H9 (cell line): Measurements from ENCODE around the gene SEMA3D. TPM values are rescaled to one million over a fixed set of nuclear protein-coding genes. Genes with fewer than 3 reads are reported as not detected.

Experiments
- DNase-seq: peaks from one replicate; pipeline ENCODE4 v3.0.0-alpha.2; 2017
- H2AFZ ChIP-seq: one replicate; pipeline ENCODE4 v1.6.1; 2013; ENCODE audit warnings: mild to moderate bottlenecking, low read length, control low read depth, moderate library complexity
- H2AK5ac ChIP-seq: 2 replicates; pipeline ENCODE4 v1.6.1; 2013; ENCODE audit warnings: low read length, control low read depth, mixed read lengths; ENCODE audit not compliant: insufficient read length
- H2BK120ac ChIP-seq: one replicate; pipeline ENCODE4 v1.6.1; 2013; ENCODE audit warnings: low read depth, mild to moderate bottlenecking, low read length, control low read depth, inconsistent platforms; ENCODE audit not compliant: poor library complexity, severe bottlenecking
- H2BK12ac ChIP-seq: 2 replicates; pipeline ENCODE4 v1.6.1; 2013; ENCODE audit warnings: low read length, control low read depth, mixed read lengths, low read depth; ENCODE audit not compliant: insufficient read length
- H2BK15ac ChIP-seq: 2 replicates; pipeline ENCODE4 v1.6.1; 2013; ENCODE audit warnings: low read depth, low read length, control low read depth
- H2BK20ac ChIP-seq: one replicate; pipeline ENCODE4 v1.6.1; 2013; ENCODE audit warnings: low read depth, mild to moderate bottlenecking, low read length, control low read depth, inconsistent platforms; ENCODE audit not compliant: poor library complexity, severe bottlenecking
- H2BK5ac ChIP-seq: 2 replicates; pipeline ENCODE4 v1.6.1; 2013; ENCODE audit warnings: low read length, control low read depth, mixed read lengths; ENCODE audit not compliant: insufficient read length
- H3K14ac ChIP-seq: 2 replicates; pipeline ENCODE4 v1.6.1; 2013; ENCODE audit warnings: low read length, control low read depth; ENCODE audit not compliant: insufficient read depth
- H3K18ac ChIP-seq: 2 replicates; pipeline ENCODE4 v1.6.1; 2013; ENCODE audit warnings: low read depth, mild to moderate bottlenecking, mixed read lengths, low read length, control low read depth; ENCODE audit not compliant: insufficient read length
- H3K23ac ChIP-seq: 2 replicates; pipeline ENCODE4 v1.6.1; 2013; ENCODE audit warnings: low read length, control low read depth, mixed read lengths, low read depth; ENCODE audit not compliant: insufficient read length
- H3K23me2 ChIP-seq: 2 replicates; pipeline ENCODE4 v1.6.1; 2013; ENCODE audit warnings: low read depth, mild to moderate bottlenecking, mixed read lengths, low read length, control low read depth; ENCODE audit not compliant: insufficient read length, poor library complexity, severe bottlenecking
- H3K27ac ChIP-seq: 2 replicates; pipeline ENCODE4 v1.5.1; 2013; ENCODE audit warnings: low read length, control low read depth, mixed read lengths, low read depth; ENCODE audit not compliant: insufficient read length
- H3K27me3 ChIP-seq: 2 replicates; pipeline ENCODE4 v1.6.1; 2013; ENCODE audit warnings: low read length, control low read depth, inconsistent platforms; ENCODE audit not compliant: insufficient read depth
- H3K4ac ChIP-seq: 2 replicates; pipeline ENCODE4 v1.6.1; 2013; ENCODE audit warnings: low read depth, mild to moderate bottlenecking, control low read depth, inconsistent platforms, low read length, moderate library complexity
- H3K4me1 ChIP-seq: 2 replicates; pipeline ENCODE4 v1.6.1; 2013; ENCODE audit warnings: low read length, control low read depth, inconsistent platforms; ENCODE audit not compliant: insufficient read depth
- H3K4me2 ChIP-seq: 2 replicates; pipeline ENCODE4 v1.6.1; 2013; ENCODE audit warnings: low read length, control low read depth, mixed read lengths; ENCODE audit not compliant: insufficient read length, insufficient read depth
- H3K56ac ChIP-seq: 2 replicates; pipeline ENCODE4 v1.6.1; 2013; ENCODE audit warnings: low read depth, mild to moderate bottlenecking, mixed read lengths, low read length, control low read depth; ENCODE audit not compliant: insufficient read length
- H3K79me1 ChIP-seq: 2 replicates; pipeline ENCODE4 v1.6.1; 2013; ENCODE audit warnings: low read depth, mild to moderate bottlenecking, moderate library complexity, low read length, control low read depth, inconsistent platforms; ENCODE audit not compliant: insufficient read depth, poor library complexity, severe bottlenecking
- H3K79me2 ChIP-seq: 2 replicates; pipeline ENCODE4 v1.6.1; 2013; ENCODE audit warnings: low read length, control low read depth, inconsistent platforms; ENCODE audit not compliant: insufficient read depth
- H3K9ac ChIP-seq: 2 replicates; pipeline ENCODE4 v1.6.1; 2013; ENCODE audit warnings: low read length, control low read depth, mixed read lengths; ENCODE audit not compliant: insufficient read length; ENCODE audit errors: extremely low read depth
- H3K9me3 ChIP-seq: one replicate; pipeline ENCODE4 v1.6.1; 2013; ENCODE audit warnings: low read depth, low read length, inconsistent platforms; ENCODE audit not compliant: control insufficient read depth
- H3T11ph ChIP-seq: one replicate; pipeline ENCODE4 v1.6.1; 2013; ENCODE audit warnings: mild to moderate bottlenecking, low read length, control low read depth, inconsistent platforms
- H4K20me1 ChIP-seq: one replicate; pipeline ENCODE4 v1.6.1; 2013; ENCODE audit not compliant: control insufficient read depth, insufficient read length, insufficient read depth
- H4K5ac ChIP-seq: 2 replicates; pipeline ENCODE4 v1.6.1; 2013; ENCODE audit warnings: low read depth, mild to moderate bottlenecking, mixed read lengths, low read length, control low read depth; ENCODE audit not compliant: insufficient read length
- H4K8ac ChIP-seq: replicated peaks from 2 replicates; pipeline ENCODE4 v1.6.1; 2013; ENCODE audit warnings: low read length, control low read depth, mixed read lengths, low read depth; ENCODE audit not compliant: insufficient read length
- H4K91ac ChIP-seq: 2 replicates; pipeline ENCODE4 v1.6.1; 2013; ENCODE audit warnings: low read depth, mild to moderate bottlenecking, moderate library complexity, mixed read lengths, low read length, control low read depth; ENCODE audit not compliant: insufficient read length
- H3K27ac Mint-ChIP-seq, 3 experiments: 2 replicates in 2 of 3; 3 replicates in 1 of 3; pipeline ENCODE4 v1.8.0; 2020 to 2021; ENCODE audit warnings: mixed read lengths in 3 of 3, mild to moderate bottlenecking in 1 of 3, moderate library complexity in 1 of 3
- H3K27me3 Mint-ChIP-seq: 2 replicates; pipeline ENCODE4 v1.8.0; 2021; ENCODE audit warnings: low read depth, mild to moderate bottlenecking, moderate library complexity, mixed read lengths
- H3K36me3 Mint-ChIP-seq, 3 experiments: 2 replicates in 2 of 3; 3 replicates in 1 of 3; pipeline ENCODE4 v1.8.0; 2020 to 2021; ENCODE audit warnings: low read depth in 3 of 3, mixed read lengths in 3 of 3; ENCODE audit not compliant: insufficient read depth in 1 of 3
- H3K4me1 Mint-ChIP-seq, 2 experiments: 2 replicates each; pipeline ENCODE4 v1.8.0; 2020; ENCODE audit warnings: mixed read lengths in 2 of 2
- H3K4me3 Mint-ChIP-seq, 2 experiments: 2 replicates in 1 of 2; 3 replicates in 1 of 2; pipeline ENCODE4 v1.8.0; 2020 to 2021; ENCODE audit warnings: mild to moderate bottlenecking in 2 of 2, mixed read lengths in 2 of 2, moderate library complexity in 1 of 2
- H3K9me3 Mint-ChIP-seq, 2 experiments: 2 replicates in 1 of 2; 3 replicates in 1 of 2; pipeline ENCODE4 v1.8.0; 2020; ENCODE audit warnings: mild to moderate bottlenecking in 2 of 2, mixed read lengths in 2 of 2, moderate library complexity in 1 of 2
- WGBS: extraction: QIAGEN DNeasy Blood & Tissue Kit; methylation state at CpG from one replicate; pipeline ENCODE4 v1.1.7; 2013; ENCODE audit warnings: missing lambda C conversion rate, low lambda C conversion rate, mixed read lengths; ENCODE audit not compliant: insufficient read length; ENCODE audit errors: extremely low coverage; 5-methylcytosine and 5-hydroxymethylcytosine counted together
- total RNA-seq: library from RNA; stranded (reverse); gene quantifications from 2 replicates; pipeline ENCODE4 v1.2.1, GENCODE V29; 2021
- TF ChIP-seq, protein P1 (sequence below): fragments of 200-600 bp; sonication (generic); conservative IDR thresholded peaks from 3 replicates; pipeline ENCODE4 v1.8.0; 2021; ENCODE audit warnings: antibody characterized with exemption, mild to moderate bottlenecking

SEMA3D gene
- total RNA-seq, 1 experiment from 2014 or later: 5.4 TPM

DNA sequence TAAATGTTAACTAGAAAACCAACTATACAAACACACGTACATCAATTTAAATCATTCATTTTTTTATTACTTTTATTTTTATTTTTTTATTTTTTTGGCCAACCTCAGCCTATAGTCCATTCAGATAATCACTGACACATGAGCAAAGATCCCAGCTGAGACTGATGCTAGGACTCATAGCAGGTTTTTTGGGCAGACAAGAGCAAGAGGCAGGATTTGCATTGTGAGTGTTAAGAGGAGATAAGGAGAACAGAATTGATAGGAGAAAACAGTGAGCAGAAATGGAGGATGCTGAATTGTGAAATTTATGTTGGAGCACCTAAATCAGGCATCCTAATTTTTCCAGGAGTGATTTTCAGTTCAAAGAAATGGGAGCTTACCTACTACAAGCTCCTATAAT lies 240.3 kb downstream of the SEMA3D start:
- 100% methylated on average over 1 of the region's 1 CpG for WGBS
- no peak overlapping the region for H3K4me2 ChIP-seq
- H2BK12ac ChIP-seq: no peak overlapping the region
- H3K79me2 ChIP-seq: no peaks in the 10 kb centered on the region
- no peak overlapping the region for H2BK120ac ChIP-seq
- H4K8ac ChIP-seq: no peak overlapping the region
- no peaks in the 10 kb centered on the region for H3K27me3 Mint-ChIP-seq
- H3K23ac ChIP-seq: no peak overlapping the region
- no peak overlapping the region for H3K56ac ChIP-seq
- H3K4me1 Mint-ChIP-seq: peaks cover 3 to 5% of the 10 kb centered on the region in 2 experiments; a peak in 3 of 4 replicates
- no peaks in the 10 kb centered on the region for H3K36me3 Mint-ChIP-seq
- H3T11ph ChIP-seq: no peak overlapping the region
- H4K20me1 ChIP-seq: no peaks in the 10 kb centered on the region
- H3K9me3 Mint-ChIP-seq: no peaks in the 10 kb centered on the region
- H3K27ac ChIP-seq: no peak overlapping the region
- no peaks in the 10 kb centered on the region for H3K27me3 ChIP-seq
- no peak overlapping the region for H3K14ac ChIP-seq
- H3K4me1 ChIP-seq: no peaks in the 10 kb centered on the region
- H2BK15ac ChIP-seq: no peak overlapping the region
- no peaks in the 10 kb centered on the region for H3K9me3 ChIP-seq
- no peaks in the 10 kb centered on the region for H3K79me1 ChIP-seq
- no peak overlapping the region for H4K5ac ChIP-seq
- DNase-seq: no peak
- TF ChIP-seq, protein P1, sequence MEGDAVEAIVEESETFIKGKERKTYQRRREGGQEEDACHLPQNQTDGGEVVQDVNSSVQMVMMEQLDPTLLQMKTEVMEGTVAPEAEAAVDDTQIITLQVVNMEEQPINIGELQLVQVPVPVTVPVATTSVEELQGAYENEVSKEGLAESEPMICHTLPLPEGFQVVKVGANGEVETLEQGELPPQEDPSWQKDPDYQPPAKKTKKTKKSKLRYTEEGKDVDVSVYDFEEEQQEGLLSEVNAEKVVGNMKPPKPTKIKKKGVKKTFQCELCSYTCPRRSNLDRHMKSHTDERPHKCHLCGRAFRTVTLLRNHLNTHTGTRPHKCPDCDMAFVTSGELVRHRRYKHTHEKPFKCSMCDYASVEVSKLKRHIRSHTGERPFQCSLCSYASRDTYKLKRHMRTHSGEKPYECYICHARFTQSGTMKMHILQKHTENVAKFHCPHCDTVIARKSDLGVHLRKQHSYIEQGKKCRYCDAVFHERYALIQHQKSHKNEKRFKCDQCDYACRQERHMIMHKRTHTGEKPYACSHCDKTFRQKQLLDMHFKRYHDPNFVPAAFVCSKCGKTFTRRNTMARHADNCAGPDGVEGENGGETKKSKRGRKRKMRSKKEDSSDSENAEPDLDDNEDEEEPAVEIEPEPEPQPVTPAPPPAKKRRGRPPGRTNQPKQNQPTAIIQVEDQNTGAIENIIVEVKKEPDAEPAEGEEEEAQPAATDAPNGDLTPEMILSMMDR: no peak
- no peak overlapping the region for H3K9ac ChIP-seq
- H3K23me2 ChIP-seq: no peaks in the 10 kb centered on the region
- H3K4me3 Mint-ChIP-seq: no peak overlapping the region
- H2AK5ac ChIP-seq: no peak overlapping the region
- H4K91ac ChIP-seq: no peak overlapping the region
- no peak overlapping the region for H3K4ac ChIP-seq
- no peak overlapping the region for H3K18ac ChIP-seq
- H2AFZ ChIP-seq: no peak overlapping the region
- H3K27ac Mint-ChIP-seq: no peak overlapping the region; a peak in 1 of 7 replicates
- no peak overlapping the region for H2BK20ac ChIP-seq
- no peak overlapping the region for H2BK5ac ChIP-seq
